Neural cell (in vitro differentiated cells): Measurements from ENCODE around the gene HHIPL1. TPM values are rescaled to one million over a fixed set of nuclear protein-coding genes. Genes with fewer than 3 reads are reported as not detected.

ENCODE experiments used
- H2AFZ ChIP-seq: fragments of 200-600, 300-800 bp; sonication (generic), shearing (Covaris generic); 2 replicates; pipeline ENCODE4 v1.6.0; 2014; ENCODE audit warnings: low read depth, mild to moderate bottlenecking, antibody characterized with exemption, low read length, moderate library complexity
- H3F3A ChIP-seq: fragments of 200-600 bp; shearing (Covaris generic); 2 replicates; pipeline ENCODE4 v1.6.1; 2016; ENCODE audit warnings: mild to moderate bottlenecking, moderate library complexity, mixed read lengths, antibody characterized with exemption, low read length; ENCODE audit not compliant: insufficient read depth, poor library complexity, severe bottlenecking
- H3K27ac ChIP-seq: fragments of 200-600, 300-800 bp; sonication (generic), shearing (Covaris generic); 2 replicates; pipeline ENCODE4 v1.5.1; 2014; ENCODE audit warnings: mild to moderate bottlenecking, low read length, moderate library complexity
- H3K27me3 ChIP-seq: fragments of 300-800, 200-600 bp; sonication (generic), shearing (Covaris generic); 2 replicates; pipeline ENCODE4 v1.6.0; 2014; ENCODE audit warnings: mild to moderate bottlenecking, low read depth, low read length, moderate library complexity; ENCODE audit not compliant: insufficient read depth
- H3K36me3 ChIP-seq: fragments of 300-800, 200-600 bp; sonication (generic), shearing (Covaris generic); 2 replicates; pipeline ENCODE4 v1.5.1; 2014; ENCODE audit warnings: mild to moderate bottlenecking, antibody characterized with exemption, low read length, moderate library complexity; ENCODE audit not compliant: insufficient read depth
- H3K4me2 ChIP-seq: fragments of 300-800, 200-600 bp; sonication (generic), shearing (Covaris generic); 2 replicates; pipeline ENCODE4 v1.6.0; 2014; ENCODE audit warnings: mild to moderate bottlenecking, low read length
- H3K4me3 ChIP-seq: fragments of 300-800, 200-600 bp; sonication (generic), shearing (Covaris generic); 2 replicates; pipeline ENCODE4 v1.5.1; 2014; ENCODE audit warnings: mild to moderate bottlenecking, low read length, moderate library complexity
- H3K79me2 ChIP-seq: fragments of 200-600 bp; shearing (Covaris generic); replicated peaks from 2 replicates; pipeline ENCODE4 v1.6.0; 2014; ENCODE audit warnings: mild to moderate bottlenecking, low read length, moderate library complexity; ENCODE audit not compliant: insufficient read depth
- H3K9ac ChIP-seq: fragments of 300-800, 200-600 bp; sonication (generic), shearing (Covaris generic); 2 replicates; pipeline ENCODE4 v1.6.1; 2016; ENCODE audit warnings: mild to moderate bottlenecking, low read length, mixed read lengths
- H3K9me2 ChIP-seq: fragments of 200-600 bp; shearing (Covaris generic); 2 replicates; pipeline ENCODE4 v1.6.1; 2016; ENCODE audit warnings: mild to moderate bottlenecking, low read length, mixed read lengths; ENCODE audit not compliant: insufficient read depth
- H3K9me3 ChIP-seq: fragments of 200-600, 300-800 bp; sonication (generic), shearing (Covaris generic); 2 replicates; pipeline ENCODE4 v1.6.1; 2016; ENCODE audit warnings: mild to moderate bottlenecking, mixed run types, low read length, moderate library complexity, mixed read lengths
- H4K20me1 ChIP-seq: fragments of 200-600 bp; shearing (Covaris generic); 2 replicates; pipeline ENCODE4 v1.6.1; 2016; ENCODE audit warnings: mild to moderate bottlenecking, mixed run types; ENCODE audit not compliant: insufficient read depth
- EP300 ChIP-seq: fragments of 450-650 bp; conservative IDR thresholded peaks from 2 replicates; pipeline ENCODE4 v1.6.1; 2014; ENCODE audit warnings: antibody characterized with exemption, mild to moderate bottlenecking, moderate library complexity; ENCODE audit not compliant: poor library complexity, severe bottlenecking
- EZH2 ChIP-seq: fragments of 200-600, 300-800 bp; shearing (Covaris generic), sonication (generic); IDR thresholded peaks from 2 replicates; pipeline ENCODE4 v1.6.1; 2014; ENCODE audit warnings: antibody characterized with exemption, low read length, borderline replicate concordance, mild to moderate bottlenecking; ENCODE audit not compliant: insufficient read depth, poor library complexity, severe bottlenecking
- MXI1 ChIP-seq: fragments of 450-650 bp; conservative IDR thresholded peaks from 2 replicates; pipeline ENCODE4 v1.6.1; 2014; ENCODE audit warnings: antibody characterized with exemption, mild to moderate bottlenecking; ENCODE audit not compliant: poor library complexity, severe bottlenecking
- POLR2AphosphoS5 ChIP-seq: IDR thresholded peaks from 2 replicates; pipeline ENCODE4 v1.6.1; 2012
- RAD21 ChIP-seq: fragments of 450-650 bp; conservative IDR thresholded peaks from 2 replicates; pipeline ENCODE4 v1.6.1; 2014; ENCODE audit warnings: antibody characterized with exemption, mild to moderate bottlenecking, moderate library complexity
- SMC3 ChIP-seq: fragments of 450-650 bp; conservative IDR thresholded peaks from 2 replicates; pipeline ENCODE4 v1.6.1; 2014; ENCODE audit warnings: antibody characterized with exemption, mild to moderate bottlenecking, moderate library complexity; ENCODE audit not compliant: poor library complexity
- TAF1 ChIP-seq: IDR thresholded peaks from 2 replicates; pipeline ENCODE4 v1.6.1; 2012; ENCODE audit warnings: low read depth
- polyA plus RNA-seq: library from polyadenylated mRNA; depleted of rRNA; stranded (reverse); fragments of >200 nt; gene quantifications from 2 replicates; pipeline ENCODE4 v1.2.3, GENCODE V29; 2014
- TF ChIP-seq, protein P1 (sequence below): fragments of 450-650 bp; IDR thresholded peaks from 2 replicates; pipeline ENCODE4 v1.5.1; 2014; ENCODE audit warnings: antibody characterized with exemption, mild to moderate bottlenecking, moderate library complexity; ENCODE audit not compliant: poor library complexity, severe bottlenecking
- TF ChIP-seq, protein P2 (sequence below): IDR thresholded peaks from 2 replicates; pipeline ENCODE4 v1.6.1; 2012; ENCODE audit warnings: borderline replicate concordance

The HHIPL1 gene
- polyA plus RNA-seq, 1 donor from 2014 or later = 0.47 TPM

- Histone ChIP-seq H3K36me3 (no peaks in the 10 kb centered on the region), H2AFZ (no peak overlapping the region), H3K9me3 (no peaks in the 10 kb centered on the region), H4K20me1 (no peaks in the 10 kb centered on the region), H3F3A (no peaks in the 10 kb centered on the region), H3K9me2 (no peaks in the 10 kb centered on the region), H3K9ac (no peak overlapping the region), H3K4me2 (no peak overlapping the region), H3K27me3 (no peaks in the 10 kb centered on the region), H3K4me3 (no peak overlapping the region), H3K27ac (no peak overlapping the region), H3K79me2 (no peaks in the 10 kb centered on the region)
- TF ChIP-seq RAD21 (no peak), EP300 (no peak), SMC3 (no peak), EZH2 (no peak), TAF1 (no peak), POLR2AphosphoS5 (no peak), MXI1 (no peak)
- TF ChIP-seq, protein P1, sequence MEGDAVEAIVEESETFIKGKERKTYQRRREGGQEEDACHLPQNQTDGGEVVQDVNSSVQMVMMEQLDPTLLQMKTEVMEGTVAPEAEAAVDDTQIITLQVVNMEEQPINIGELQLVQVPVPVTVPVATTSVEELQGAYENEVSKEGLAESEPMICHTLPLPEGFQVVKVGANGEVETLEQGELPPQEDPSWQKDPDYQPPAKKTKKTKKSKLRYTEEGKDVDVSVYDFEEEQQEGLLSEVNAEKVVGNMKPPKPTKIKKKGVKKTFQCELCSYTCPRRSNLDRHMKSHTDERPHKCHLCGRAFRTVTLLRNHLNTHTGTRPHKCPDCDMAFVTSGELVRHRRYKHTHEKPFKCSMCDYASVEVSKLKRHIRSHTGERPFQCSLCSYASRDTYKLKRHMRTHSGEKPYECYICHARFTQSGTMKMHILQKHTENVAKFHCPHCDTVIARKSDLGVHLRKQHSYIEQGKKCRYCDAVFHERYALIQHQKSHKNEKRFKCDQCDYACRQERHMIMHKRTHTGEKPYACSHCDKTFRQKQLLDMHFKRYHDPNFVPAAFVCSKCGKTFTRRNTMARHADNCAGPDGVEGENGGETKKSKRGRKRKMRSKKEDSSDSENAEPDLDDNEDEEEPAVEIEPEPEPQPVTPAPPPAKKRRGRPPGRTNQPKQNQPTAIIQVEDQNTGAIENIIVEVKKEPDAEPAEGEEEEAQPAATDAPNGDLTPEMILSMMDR = no peak
- TF ChIP-seq, protein P2, sequence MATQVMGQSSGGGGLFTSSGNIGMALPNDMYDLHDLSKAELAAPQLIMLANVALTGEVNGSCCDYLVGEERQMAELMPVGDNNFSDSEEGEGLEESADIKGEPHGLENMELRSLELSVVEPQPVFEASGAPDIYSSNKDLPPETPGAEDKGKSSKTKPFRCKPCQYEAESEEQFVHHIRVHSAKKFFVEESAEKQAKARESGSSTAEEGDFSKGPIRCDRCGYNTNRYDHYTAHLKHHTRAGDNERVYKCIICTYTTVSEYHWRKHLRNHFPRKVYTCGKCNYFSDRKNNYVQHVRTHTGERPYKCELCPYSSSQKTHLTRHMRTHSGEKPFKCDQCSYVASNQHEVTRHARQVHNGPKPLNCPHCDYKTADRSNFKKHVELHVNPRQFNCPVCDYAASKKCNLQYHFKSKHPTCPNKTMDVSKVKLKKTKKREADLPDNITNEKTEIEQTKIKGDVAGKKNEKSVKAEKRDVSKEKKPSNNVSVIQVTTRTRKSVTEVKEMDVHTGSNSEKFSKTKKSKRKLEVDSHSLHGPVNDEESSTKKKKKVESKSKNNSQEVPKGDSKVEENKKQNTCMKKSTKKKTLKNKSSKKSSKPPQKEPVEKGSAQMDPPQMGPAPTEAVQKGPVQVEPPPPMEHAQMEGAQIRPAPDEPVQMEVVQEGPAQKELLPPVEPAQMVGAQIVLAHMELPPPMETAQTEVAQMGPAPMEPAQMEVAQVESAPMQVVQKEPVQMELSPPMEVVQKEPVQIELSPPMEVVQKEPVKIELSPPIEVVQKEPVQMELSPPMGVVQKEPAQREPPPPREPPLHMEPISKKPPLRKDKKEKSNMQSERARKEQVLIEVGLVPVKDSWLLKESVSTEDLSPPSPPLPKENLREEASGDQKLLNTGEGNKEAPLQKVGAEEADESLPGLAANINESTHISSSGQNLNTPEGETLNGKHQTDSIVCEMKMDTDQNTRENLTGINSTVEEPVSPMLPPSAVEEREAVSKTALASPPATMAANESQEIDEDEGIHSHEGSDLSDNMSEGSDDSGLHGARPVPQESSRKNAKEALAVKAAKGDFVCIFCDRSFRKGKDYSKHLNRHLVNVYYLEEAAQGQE = no peak
These were observed 17.2 kb upstream of the HHIPL1 start for GRCh38 chr14:99627510-99628381.

GRCh38 chr14:99628887-99629618 lies 15.9 kb upstream of the HHIPL1 start:
- no peaks in the 10 kb centered on the region for H3K9me2 ChIP-seq
- H3K36me3 ChIP-seq = no peaks in the 10 kb centered on the region
- H3K4me2 ChIP-seq = no peak overlapping the region
- TF ChIP-seq RAD21 (peak; percentile 77), SMC3 (peak; percentile 75), TAF1 (no peak), EZH2 (no peak)
- TF ChIP-seq, protein P1 = peak; percentile 81
- no peak overlapping the region for H3K4me3 ChIP-seq
- H3K9ac ChIP-seq = no peak overlapping the region
- no peaks in the 10 kb centered on the region for H3K27me3 ChIP-seq
- no peaks in the 10 kb centered on the region for H4K20me1 ChIP-seq
- H3K79me2 ChIP-seq = no peaks in the 10 kb centered on the region
- no peak overlapping the region for H2AFZ ChIP-seq
- no peaks in the 10 kb centered on the region for H3K9me3 ChIP-seq
- H3F3A ChIP-seq = no peaks in the 10 kb centered on the region
- no peak overlapping the region for H3K27ac ChIP-seq
